AG09319 (cell line): ENCODE results near the gene PRKAR1B.
"Not testable (repeated sequence)": the region's sequence is repeated elsewhere in the genome, so short reads cannot be mapped to it uniquely, and the experiment has no call there.

Source experiments
- DNase-seq: peaks from one replicate; pipeline ENCODE4 v3.0.0-alpha.2; 2010; ENCODE audit warnings: low read depth; ENCODE audit errors: extremely low read depth
- CTCF ChIP-seq: IDR thresholded peaks from 2 replicates; pipeline ENCODE4 v1.5.1; 2011; ENCODE audit warnings: low read depth, mild to moderate bottlenecking, inconsistent platforms, low read length, moderate library complexity

PRKAR1B gene

DNA sequence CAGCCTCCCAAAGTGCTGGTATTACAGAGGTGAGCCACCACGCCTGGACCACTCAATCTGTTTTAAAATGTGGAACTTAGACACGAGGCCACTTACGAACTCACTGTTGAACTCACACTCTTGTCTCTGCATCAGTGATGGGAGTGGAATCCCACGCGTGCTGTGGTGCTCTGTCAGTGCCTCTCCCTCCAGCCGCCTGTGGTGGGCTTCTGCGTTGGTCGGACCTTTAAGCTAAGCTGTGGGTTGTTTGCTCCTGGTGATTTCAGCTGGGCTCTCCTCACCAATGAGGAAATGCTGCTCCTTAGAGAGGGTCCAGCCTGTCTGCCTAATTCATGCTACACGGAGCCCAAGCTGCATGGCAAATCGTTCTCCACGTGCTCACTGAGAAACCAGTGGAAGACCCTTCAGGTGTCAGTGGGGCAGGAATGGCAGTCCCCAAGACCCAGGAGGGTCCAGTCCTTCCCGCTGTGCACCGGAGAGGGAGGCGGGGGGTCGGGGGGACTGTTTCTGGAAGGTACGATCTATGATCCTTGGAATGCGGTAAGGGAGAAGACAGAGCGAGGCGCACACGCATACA lies 17.9 kb upstream of the PRKAR1B start:
- no peak for DNase-seq

DNA sequence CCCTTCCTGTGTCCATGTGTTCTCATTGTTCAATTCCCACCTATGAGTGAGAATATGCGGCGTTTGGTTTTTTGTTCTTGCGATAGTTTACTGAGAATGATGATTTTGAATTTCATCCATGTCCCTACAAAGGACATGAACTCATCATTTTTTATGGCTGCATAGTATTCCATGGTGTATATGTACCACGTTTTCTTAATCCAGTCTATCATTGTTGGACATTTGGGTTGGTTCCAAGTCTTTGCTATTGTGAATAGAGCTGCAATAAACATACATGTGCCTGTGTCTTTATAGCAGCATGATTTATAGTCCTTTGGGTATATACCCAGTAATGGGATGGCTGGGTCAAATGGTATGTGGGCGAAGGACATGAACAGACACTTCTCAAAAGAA lies 17.0 kb upstream of the PRKAR1B start:
- not testable (repeated sequence) for DNase-seq

More for the DNA sequence above, 17.9 kb upstream of the PRKAR1B start:
- TF ChIP-seq CTCF: no peak

DNA sequence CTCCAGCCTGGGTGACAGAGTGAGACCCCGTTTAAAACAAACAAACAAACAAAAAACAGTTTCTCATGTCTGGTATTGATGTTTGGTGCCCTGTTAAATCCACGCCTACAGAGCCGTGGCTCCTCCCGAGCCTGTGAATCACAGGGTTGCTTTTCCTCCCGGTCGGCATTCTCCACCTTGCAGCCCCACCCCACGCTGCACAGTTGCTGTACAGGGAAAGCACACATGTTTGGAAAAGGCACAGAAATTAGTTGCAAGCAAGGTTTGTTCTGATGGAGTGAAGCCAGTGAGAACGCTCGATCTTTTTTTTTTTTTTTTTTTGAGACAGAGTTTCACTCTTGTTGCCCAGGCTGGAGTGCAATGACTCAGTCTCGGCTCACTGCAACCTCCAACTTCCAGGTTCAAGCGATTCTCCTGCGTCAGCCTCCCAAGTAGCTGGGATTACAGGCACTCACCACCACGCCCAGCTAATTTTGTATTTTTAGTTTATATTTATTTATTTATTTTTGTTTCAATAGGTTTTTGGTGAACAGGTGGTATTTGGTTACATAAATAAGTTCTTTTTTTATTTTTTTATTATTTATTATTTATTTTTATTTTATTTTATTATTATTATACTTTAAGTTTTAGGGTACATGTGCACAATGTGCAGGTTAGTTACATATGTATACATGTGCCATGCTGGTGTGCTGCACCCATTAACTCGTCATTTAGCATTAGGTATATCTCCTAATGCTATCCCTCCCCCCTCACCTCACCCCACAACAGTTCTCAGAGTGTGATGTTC lies 16.5 kb upstream of the PRKAR1B start:
- not testable (repeated sequence) for DNase-seq

DNA sequence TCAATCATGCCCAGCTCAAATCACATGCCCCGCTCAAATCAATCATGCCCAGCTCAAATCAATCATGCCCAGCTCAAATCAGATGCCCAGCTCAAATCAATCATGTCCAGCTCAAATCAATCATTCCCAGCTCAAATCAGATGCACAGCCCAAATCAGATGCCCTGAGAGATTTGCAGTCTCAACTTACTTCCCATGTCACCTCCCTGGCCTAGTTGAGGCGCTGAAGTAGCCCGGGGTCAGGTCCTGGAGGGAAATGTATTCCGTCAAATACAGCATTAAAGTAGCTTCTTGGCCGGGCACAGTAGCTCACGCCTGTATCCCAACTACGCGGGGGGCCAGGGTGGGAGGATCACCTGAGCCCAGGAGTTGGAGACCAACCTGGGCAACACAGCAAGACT lies 15.7 kb upstream of the PRKAR1B start:
- DNase-seq: no peak
- no peak for TF ChIP-seq CTCF

GRCh38 chr7:741850-742249 lies 14.8 kb upstream of the PRKAR1B start:
- no peak for DNase-seq
- TF ChIP-seq CTCF: no peak

DNA sequence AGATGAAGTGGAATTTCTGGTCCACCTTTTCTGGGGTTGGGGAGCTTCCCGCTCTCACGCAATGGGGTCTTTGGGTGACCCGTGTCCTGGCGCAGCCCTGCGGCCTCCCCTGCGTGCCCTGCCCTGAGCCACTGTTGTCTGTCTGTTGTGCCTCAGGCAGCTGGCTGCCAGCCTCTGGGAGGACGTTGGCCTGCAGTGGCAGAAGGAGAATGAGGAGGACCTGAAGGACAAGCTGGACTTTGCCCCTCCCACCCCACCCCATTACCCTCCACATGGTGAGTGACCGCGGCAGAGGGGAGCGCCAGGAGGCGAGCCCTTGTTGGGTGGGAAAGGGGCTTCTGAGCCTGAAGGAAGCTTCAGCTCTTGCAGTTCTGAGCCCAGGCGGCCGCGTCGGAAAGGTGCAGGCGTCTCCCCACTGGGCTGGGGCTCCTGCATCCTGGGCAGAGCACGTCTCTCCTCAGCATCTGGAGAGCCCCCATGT lies 14.2 kb upstream of the PRKAR1B start:
- no peak for DNase-seq
- no peak for TF ChIP-seq CTCF

DNA sequence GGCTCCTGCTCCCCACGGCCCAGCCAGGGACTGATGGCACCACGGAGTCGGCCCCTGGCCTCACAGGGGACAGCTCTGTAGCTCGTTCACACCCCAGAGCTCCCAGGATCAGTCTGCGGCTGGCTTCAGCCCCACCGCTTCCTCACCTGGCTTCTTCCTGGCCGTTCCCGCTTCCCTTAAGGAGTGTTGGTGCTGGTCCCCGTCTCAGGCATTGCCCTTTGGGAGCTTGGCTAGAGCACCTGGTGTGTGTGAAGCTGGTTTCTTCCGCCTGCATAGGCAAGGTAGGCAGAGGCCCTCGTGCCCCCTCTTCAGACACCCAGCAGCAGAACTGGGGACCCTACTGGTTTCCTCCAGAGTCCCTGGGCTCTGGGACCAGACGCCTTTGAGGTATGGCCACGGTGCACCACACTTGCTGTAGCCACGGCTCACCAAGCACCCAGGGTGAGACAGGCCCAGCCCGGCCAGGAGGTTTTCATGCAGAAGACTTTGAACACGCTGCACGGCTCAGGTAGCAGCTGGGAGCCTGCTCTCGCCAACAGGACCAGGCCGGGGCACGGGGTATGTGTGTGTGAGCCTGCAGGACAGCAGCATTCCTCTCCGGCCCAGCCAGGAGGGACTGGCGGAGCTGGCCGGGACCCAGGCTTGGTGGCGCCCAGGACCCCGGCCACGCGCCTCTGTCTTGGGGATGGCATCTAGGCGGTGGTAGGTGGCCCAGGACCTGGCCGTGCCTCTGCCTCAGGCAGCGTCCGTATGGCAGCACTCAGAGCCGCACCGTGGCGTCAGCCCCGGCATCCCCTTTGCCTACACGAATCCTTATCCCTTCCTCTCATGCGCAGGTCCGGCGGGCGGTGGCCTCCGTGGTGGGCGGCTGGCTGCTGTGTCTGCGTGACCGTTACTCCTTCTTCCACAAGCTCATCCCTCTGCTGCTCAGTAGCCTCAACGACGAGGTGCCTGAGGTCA lies 13.2 kb upstream of the PRKAR1B start:
- no peak for TF ChIP-seq CTCF
- no peak for DNase-seq

GRCh38 chr7:739455-739982 lies 12.4 kb upstream of the PRKAR1B start:
- TF ChIP-seq CTCF: no peak
- no peak for DNase-seq
